Vagina (tissue), 2 donors: ENCODE results near the gene GLP1R. TPM values are rescaled to one million over a fixed set of nuclear protein-coding genes. Genes with fewer than 3 reads are reported as not detected.

Experiments used
- DNase-seq, 2 donors: peaks; one replicate each; pipeline ENCODE4 v3.0.0-alpha.2; 2017; ENCODE audit errors: extremely low spot score in 2 of 2
- H3K27ac ChIP-seq: fragments of 200-600 bp; sonication (generic); one replicate; pipeline ENCODE4 v1.5.1; 2019
- H3K27me3 ChIP-seq: fragments of 200-600 bp; sonication (generic); one replicate; pipeline ENCODE4 v1.5.1; 2019
- H3K36me3 ChIP-seq, 2 donors: fragments of 200-600 bp; sonication (generic); one replicate each; pipeline ENCODE4 v1.5.1; 2017 to 2019
- H3K4me1 ChIP-seq: fragments of 200-600 bp; sonication (generic); one replicate; pipeline ENCODE4 v1.5.1; 2019
- H3K4me3 ChIP-seq, 2 donors: fragments of 200-600 bp; sonication (generic); 1 replicate in 1 of 2; 2 replicates in 1 of 2; pipeline ENCODE4 v1.5.1; 2016 to 2019
- H3K9me3 ChIP-seq: fragments of 200-600 bp; sonication (generic); one replicate; pipeline ENCODE4 v1.5.1; 2019
- POLR2A ChIP-seq, 2 donors: fragments of 450-650 bp; IDR thresholded peaks; one replicate each; pipeline ENCODE4 v1.6.1; 2017; ENCODE audit warnings: antibody characterized with exemption in 2 of 2, mild to moderate bottlenecking in 2 of 2, moderate library complexity in 2 of 2
- POLR2AphosphoS5 ChIP-seq, 2 donors: sonication (generic); formaldehyde crosslinking; IDR thresholded peaks; one replicate each; pipeline ENCODE4 v1.9.0; 2017; ENCODE audit warnings: antibody characterized with exemption in 2 of 2, mild to moderate bottlenecking in 2 of 2, low read depth in 1 of 2; ENCODE audit not compliant: insufficient read depth in 1 of 2
- intact Hi-C: fragments of 100-400 bp; cut with DNase I; formaldehyde crosslinking; loops from one replicate; pipeline ENCODE4 v1.15.1; 2023
- total RNA-seq: library from RNA; depleted of rRNA; stranded (reverse); fragments of >200 nt; gene quantifications from one replicate; pipeline ENCODE4 v1.2.3, GENCODE V29; 2016
- TF ChIP-seq, protein P1 (sequence below), 3 experiments: fragments of 450-650 bp in 2 of 3; fragments of 200-600 bp in 1 of 3; sonication (generic) in 1 of 3; IDR thresholded peaks; one replicate each; pipeline ENCODE4 v1.5.1; 2017 to 2019; ENCODE audit warnings: antibody characterized with exemption in 3 of 3, mild to moderate bottlenecking in 2 of 3, moderate library complexity in 2 of 3

The GLP1R gene
- total RNA-seq, 1 donor from 2014 or later, result not detected

DNA sequence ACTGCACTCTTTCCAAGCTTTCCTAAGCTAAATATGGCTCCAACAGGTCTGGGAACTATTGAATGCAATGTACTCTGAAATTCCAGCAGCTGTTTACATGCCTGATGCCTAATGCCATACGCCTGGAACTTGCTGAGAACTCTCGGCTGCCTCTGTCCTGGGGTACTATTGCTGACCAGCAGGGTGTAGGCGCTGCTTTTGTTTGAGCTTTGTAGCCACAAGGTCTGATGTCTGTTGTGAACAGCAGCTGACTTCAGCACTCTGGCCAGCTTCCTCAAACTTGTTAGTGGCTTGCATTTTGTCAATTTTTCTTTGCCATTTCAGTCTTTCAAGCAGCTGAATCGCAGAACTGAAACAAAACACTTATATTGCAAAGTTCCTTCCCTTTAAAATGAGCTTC lies 39.8 kb downstream of the GLP1R start:
- Histone ChIP-seq H3K9me3 (no peaks in the 10 kb centered on the region), H3K27me3 (no peaks in the 10 kb centered on the region), H3K27ac (no peak overlapping the region), H3K4me3 (no peak overlapping the region), H3K36me3 (no peaks in the 10 kb centered on the region), H3K4me1 (no peaks in the 10 kb centered on the region)
- TF ChIP-seq, protein P1, sequence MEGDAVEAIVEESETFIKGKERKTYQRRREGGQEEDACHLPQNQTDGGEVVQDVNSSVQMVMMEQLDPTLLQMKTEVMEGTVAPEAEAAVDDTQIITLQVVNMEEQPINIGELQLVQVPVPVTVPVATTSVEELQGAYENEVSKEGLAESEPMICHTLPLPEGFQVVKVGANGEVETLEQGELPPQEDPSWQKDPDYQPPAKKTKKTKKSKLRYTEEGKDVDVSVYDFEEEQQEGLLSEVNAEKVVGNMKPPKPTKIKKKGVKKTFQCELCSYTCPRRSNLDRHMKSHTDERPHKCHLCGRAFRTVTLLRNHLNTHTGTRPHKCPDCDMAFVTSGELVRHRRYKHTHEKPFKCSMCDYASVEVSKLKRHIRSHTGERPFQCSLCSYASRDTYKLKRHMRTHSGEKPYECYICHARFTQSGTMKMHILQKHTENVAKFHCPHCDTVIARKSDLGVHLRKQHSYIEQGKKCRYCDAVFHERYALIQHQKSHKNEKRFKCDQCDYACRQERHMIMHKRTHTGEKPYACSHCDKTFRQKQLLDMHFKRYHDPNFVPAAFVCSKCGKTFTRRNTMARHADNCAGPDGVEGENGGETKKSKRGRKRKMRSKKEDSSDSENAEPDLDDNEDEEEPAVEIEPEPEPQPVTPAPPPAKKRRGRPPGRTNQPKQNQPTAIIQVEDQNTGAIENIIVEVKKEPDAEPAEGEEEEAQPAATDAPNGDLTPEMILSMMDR (IDR thresholded peaks at IDR 0.05), result no peak
- no peak for TF ChIP-seq POLR2A (IDR thresholded peaks at IDR 0.05)
- TF ChIP-seq POLR2AphosphoS5 (IDR thresholded peaks at IDR 0.05; ENCODE audit: insufficient read depth in 1 of 2, low read depth in 1 of 2), result no peak
- DNase-seq, result peak in 1 of 2 donors; percentile 67
- intact Hi-C loops, result loop anchor here (5.0 kb wide), 1 partner anchor 1739 kb away; no protein-coding TSS in a partner anchor

DNA sequence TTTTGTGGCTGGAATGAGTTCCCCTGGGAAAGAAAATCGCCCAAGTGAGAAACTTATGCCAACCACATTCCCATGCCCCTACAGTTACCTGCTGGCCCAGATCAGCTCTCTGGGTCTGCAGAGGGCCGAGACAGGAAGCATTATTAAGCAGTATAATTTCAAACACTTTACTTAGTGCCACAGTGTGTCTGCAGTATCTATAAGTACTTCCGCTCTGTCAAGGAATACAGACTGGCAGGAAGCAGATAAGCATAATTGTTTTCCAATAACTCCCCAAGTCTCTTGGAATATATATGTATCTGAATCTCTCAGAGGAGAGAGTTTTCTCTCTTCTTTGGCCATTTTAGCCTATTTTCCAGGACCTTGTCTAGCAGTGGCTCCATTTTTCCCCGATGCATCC lies 41.5 kb downstream of the GLP1R start:
- no peaks in the 10 kb centered on the region for H3K9me3 ChIP-seq
- no peak for DNase-seq
- TF ChIP-seq, protein P1 (IDR thresholded peaks at IDR 0.05), result no peak
- TF ChIP-seq POLR2A (IDR thresholded peaks at IDR 0.05), result no peak
- TF ChIP-seq POLR2AphosphoS5 (IDR thresholded peaks at IDR 0.05; ENCODE audit: insufficient read depth in 1 of 2, low read depth in 1 of 2), result no peak
- no peak overlapping the region for H3K27ac ChIP-seq
- intact Hi-C loops, result no loop called here
- H3K4me3 ChIP-seq, result no peak overlapping the region
- H3K36me3 ChIP-seq, result no peaks in the 10 kb centered on the region
- H3K27me3 ChIP-seq, result no peaks in the 10 kb centered on the region
- H3K4me1 ChIP-seq, result no peaks in the 10 kb centered on the region

DNA sequence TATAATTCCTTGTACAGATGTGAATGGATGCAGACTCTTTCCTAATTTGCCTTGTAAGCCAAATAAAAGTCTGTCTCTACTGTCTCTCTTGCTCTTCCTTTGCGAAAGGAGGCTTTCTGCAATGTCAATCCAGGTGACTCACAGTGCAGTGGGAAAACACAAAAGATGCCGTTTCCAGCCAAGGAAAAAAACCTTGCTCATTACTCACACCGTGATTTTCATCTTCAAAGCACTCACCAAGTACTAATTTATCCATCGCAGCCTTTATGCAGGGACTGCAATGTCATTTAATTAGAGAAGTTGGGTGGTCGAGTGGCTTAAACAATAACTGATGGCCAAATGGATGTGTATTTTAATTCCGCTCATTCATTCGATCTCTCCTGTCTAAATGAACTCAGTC lies 42.6 kb downstream of the GLP1R start:
- TF ChIP-seq POLR2A (IDR thresholded peaks at IDR 0.05) (no peak), POLR2AphosphoS5 (IDR thresholded peaks at IDR 0.05; ENCODE audit: insufficient read depth in 1 of 2, low read depth in 1 of 2) (no peak)
- TF ChIP-seq, protein P1 (IDR thresholded peaks at IDR 0.05), result no peak
- H3K27ac ChIP-seq, result no peak overlapping the region
- no peaks in the 10 kb centered on the region for H3K9me3 ChIP-seq
- no peaks in the 10 kb centered on the region for H3K4me1 ChIP-seq
- intact Hi-C loops, result no loop called here
- H3K27me3 ChIP-seq, result no peaks in the 10 kb centered on the region
- DNase-seq, result no peak
- H3K4me3 ChIP-seq, result no peak overlapping the region
- H3K36me3 ChIP-seq, result no peaks in the 10 kb centered on the region

DNA sequence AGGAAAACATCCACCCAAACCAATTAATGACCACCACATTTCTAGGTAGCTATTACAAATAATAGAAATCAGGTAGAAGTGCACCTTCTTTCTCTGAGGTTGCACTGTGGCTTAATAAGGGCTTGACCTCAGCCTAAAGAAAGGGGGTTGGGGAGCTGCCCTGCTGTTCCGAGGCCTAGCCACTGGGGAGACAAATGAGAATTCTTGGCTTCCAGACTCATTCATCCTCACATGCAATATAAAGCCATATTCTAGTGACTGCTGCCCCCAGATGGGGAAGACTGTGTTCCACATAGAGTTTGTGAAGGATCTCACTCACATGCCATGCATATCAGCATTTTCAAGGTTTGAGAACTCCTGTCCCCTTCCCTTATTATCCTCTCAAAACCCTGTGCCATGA lies 43.5 kb downstream of the GLP1R start:
- Histone ChIP-seq H3K4me3 (no peak overlapping the region), H3K27me3 (no peaks in the 10 kb centered on the region), H3K36me3 (no peaks in the 10 kb centered on the region), H3K27ac (no peak overlapping the region), H3K4me1 (no peaks in the 10 kb centered on the region), H3K9me3 (no peaks in the 10 kb centered on the region)
- TF ChIP-seq POLR2A (IDR thresholded peaks at IDR 0.05), result no peak
- TF ChIP-seq POLR2AphosphoS5 (IDR thresholded peaks at IDR 0.05; ENCODE audit: insufficient read depth in 1 of 2, low read depth in 1 of 2), result no peak
- TF ChIP-seq, protein P1 (IDR thresholded peaks at IDR 0.05), result no peak
- no peak for DNase-seq
- intact Hi-C loops, result no loop called here

DNA sequence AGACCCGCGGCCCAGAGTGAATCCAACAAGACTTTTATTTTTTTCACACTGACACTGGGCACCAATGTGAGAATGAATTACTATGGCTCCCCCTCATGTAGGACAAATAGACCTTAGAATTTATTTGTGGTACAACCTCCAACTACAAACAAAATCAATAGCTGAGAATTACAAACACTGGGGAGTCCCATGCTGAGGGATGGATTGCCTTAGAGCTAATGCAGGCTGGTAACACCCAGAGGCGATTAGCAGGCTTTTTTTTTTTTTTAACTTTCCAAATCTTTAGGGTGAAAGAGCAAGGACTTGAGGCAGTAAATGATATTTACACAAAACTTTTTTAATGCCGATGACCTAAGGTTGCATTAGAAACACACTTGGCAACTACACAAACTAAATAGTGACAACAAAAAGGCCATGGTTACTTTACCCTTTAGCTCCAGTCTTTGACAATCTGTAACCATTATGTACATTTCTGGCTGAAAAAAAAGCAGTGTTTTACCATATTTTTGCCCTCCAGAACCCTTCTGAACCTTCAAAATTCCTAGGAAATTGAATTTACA lies 44.6 kb downstream of the GLP1R start:
- Histone ChIP-seq H3K9me3 (no peaks in the 10 kb centered on the region), H3K4me1 (no peaks in the 10 kb centered on the region), H3K4me3 (no peak overlapping the region), H3K36me3 (no peaks in the 10 kb centered on the region), H3K27ac (no peak overlapping the region), H3K27me3 (no peaks in the 10 kb centered on the region)
- no peak for DNase-seq
- intact Hi-C loops, result no loop called here
- TF ChIP-seq POLR2A (IDR thresholded peaks at IDR 0.05) (no peak), POLR2AphosphoS5 (IDR thresholded peaks at IDR 0.05; ENCODE audit: insufficient read depth in 1 of 2, low read depth in 1 of 2) (no peak)
- TF ChIP-seq, protein P1 (IDR thresholded peaks at IDR 0.05), result no peak
